GM12872 (cell line): ENCODE data around the gene DHRSX.

Experiments used
- TF ChIP-seq, protein P1 (sequence below): IDR thresholded peaks from 3 replicates; pipeline ENCODE4 v1.5.1; 2011; ENCODE audit warnings: low read depth, mild to moderate bottlenecking, low read length, moderate library complexity; ENCODE audit not compliant: insufficient read depth

The DHRSX gene

DNA sequence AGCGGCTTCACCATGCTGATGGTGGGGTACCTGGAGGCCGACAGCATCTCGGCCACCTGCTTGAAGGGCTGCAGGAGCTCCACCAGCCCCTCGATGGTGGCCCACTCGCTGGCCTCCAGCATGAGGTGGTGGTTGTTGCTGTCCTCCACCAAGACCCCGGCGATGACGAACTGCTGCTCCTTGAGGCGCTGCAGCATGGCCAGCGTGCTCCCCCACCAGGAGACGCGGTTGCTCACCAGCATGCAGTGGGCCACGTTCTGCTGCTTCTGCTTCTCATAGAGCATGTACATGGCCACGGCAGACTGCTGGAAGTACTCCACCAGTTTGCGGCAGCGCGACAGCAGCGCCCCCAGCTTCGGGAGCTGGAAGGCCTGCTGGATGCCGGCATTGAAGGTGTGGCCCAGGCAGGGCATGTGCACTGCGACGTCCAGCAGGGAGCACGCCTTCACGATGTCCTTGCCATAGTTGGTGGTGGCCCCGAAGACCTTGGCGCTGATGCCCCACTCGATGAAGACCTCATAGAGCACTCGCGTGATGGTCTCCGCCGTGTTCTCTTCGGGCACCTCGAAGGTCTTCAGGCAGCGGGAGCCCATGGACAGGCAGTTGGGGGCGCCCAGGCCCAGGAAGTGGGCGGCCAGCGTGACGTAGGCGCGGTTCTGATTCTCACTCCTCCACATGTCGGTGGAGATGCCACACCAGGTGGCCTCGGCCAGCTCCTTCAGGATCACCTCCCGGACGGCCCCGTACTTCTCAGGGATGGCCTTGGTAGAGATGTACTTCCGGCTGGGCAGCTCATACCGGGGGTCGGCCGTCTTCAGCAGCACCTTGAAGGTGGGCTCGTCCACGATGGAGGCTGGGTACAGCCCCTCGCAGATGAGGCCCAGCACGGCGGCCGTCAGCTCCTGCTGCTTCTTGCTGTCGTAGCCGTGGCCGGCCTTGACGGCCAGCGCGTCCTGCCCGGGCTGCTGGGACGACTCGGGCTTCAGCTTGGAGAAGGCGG lies 11.0 kb downstream of the DHRSX start:
- TF ChIP-seq, protein P1, sequence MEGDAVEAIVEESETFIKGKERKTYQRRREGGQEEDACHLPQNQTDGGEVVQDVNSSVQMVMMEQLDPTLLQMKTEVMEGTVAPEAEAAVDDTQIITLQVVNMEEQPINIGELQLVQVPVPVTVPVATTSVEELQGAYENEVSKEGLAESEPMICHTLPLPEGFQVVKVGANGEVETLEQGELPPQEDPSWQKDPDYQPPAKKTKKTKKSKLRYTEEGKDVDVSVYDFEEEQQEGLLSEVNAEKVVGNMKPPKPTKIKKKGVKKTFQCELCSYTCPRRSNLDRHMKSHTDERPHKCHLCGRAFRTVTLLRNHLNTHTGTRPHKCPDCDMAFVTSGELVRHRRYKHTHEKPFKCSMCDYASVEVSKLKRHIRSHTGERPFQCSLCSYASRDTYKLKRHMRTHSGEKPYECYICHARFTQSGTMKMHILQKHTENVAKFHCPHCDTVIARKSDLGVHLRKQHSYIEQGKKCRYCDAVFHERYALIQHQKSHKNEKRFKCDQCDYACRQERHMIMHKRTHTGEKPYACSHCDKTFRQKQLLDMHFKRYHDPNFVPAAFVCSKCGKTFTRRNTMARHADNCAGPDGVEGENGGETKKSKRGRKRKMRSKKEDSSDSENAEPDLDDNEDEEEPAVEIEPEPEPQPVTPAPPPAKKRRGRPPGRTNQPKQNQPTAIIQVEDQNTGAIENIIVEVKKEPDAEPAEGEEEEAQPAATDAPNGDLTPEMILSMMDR: no peak

DNA sequence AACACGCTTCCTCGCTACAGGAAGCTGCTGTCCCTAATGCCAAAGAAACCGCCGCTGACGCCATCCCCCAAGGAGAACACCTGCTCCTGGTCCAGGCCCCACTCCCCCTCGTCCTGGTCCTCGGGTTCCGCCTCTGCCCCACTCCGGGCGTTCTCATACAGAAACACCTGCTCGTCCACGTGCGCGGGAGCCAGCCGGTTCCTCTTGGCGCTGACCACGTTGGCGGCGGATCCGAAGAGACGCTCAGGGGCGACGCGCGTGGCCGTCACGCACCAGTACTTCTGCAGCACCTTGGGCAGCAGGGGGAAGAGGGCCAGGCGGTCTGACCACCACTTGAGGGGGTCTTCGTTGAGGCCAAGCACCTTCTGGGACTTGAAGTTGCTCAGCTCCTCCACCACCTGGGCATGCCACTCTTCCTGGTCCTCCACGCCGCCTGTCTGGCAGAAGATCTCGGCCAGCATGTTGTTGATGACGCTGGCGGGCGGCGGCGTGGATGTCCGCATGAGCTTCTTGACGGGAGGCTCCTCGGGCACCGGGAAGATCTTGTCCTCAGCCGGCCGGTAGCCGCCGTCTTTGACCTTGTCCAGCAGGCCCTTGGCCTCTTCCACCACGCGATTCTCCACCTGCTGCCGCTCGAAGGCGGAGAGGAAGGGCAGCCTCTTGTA lies 12.0 kb downstream of the DHRSX start:
- TF ChIP-seq, protein P1: no peak

DNA sequence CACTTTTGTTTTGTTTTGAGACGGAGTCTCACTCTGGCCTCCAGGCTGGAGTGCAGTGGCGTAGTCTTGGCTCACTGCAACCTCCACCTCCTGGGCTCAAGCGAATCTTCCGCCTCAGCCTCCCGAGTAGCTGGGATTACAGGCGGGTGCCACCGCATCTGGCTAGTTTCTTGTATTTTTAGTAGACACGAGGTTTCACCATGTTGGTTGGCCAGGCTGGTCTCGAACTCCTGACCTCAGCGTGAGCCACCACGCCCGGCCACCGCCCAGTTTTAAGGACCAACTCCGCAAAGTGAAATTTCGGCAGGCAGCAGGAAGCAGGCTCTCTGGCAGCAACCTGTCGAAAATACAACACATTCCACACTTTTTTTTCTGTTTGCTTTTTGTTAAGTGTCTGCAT lies 13.4 kb downstream of the DHRSX start:
- TF ChIP-seq, protein P1: no peak

DNA sequence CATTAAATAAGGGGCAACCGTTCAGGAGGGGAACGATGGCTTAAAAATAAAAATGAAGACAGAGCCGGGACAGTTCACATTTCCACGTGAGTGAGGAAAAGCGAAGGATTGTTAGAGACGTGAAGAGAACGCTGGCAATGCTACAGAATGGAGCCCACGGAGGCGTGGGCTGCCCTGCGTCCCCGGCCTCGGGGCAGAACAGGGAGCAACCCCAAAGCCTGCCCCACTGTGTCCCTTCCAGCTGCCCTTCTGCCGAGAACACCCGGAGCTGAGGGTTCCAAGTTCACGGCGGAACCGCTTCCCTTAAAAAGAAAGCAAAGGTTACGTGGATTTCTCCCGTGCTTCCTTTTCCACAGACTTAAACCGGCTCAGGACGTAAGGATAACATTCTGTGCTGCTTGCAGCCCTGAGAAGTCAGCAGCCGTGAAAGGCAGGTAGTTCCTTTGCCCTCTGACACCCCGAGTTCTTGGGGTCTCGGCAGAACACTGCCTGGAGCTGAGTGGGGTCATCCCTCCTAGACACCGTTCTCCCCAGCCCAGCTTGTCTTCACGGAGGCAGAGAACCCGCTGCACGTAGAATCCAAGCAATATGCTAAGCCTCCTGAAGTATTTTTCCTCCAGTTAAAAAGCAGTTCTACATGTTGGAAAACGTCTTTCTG lies 14.2 kb downstream of the DHRSX start:
- TF ChIP-seq, protein P1: no peak

DNA sequence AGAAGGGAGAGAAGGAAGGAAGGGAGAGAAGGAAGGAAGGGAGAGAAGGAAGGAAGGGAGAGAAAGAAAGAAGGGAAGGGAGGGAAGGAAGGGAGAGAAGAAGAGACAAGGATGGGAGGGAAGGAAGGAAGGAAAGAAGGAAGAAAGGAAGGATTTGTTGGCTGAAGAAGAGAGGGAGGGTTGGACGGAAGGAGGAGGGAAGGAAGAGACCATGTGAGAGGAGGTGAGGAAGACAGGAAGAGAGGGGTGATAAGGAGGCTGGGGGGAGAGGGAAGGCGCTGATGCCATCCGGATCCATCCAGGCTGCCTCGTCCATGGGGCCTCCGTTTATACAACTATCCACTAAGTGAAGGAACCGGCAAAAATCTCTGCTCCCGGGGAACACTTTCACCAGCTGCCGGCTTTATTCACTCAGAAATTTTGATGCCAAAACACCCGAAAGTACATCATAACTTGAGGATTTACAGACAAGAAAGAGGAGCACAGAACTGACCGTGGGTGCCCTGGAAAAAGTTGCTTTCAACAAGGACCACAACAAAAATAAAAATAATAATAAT lies 14.9 kb downstream of the DHRSX start:
- TF ChIP-seq, protein P1: no peak

DNA sequence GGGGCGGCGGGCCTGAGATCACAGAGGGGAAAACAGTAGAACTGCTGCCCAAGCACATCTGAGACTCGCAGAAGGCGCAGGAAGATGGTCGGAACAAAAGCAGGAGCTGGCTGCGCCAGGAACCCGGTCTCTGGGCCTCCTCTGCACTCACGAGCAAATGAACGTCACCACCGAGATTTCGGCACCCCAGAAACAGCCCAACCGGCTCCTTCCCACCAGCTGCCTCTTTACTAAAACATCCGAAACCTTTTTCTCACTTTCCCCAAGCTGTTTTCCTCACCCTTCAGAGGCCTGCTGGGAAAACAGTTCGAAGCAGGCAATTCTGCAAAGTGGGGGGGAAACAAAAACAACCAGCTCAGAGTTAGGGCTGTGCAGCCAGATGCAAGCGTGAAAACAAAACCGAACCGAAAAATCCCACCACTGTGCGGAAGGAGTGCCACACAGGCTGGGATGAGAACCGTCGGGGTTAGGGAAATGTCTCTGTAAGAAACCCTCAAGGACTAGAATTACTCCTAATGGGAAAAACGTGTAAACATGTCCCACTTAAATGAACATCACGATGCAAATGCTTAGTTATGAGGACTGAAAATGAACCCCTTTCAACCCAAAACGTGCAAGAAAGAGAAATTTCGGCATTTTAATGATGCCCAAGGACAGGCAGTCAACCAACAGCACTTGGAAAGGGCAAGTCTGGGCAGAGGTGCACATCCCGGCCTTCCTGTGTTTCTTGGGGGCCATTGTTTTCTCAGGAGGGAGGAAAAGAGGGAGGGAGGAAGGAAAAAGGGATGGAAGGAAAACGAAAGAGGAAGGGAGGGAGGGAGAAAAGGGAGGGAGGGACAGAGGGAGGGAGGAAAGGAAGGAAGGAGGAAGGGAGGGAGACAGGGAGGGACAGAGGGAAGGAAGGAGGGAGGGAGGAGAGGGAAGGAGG lies 15.8 kb downstream of the DHRSX start:
- TF ChIP-seq, protein P1: no peak
